Endothelial cell of umbilical vein (primary cell): ENCODE data around the gene MAML3.

Source experiments
- CTCF ChIP-seq, 2 donors: IDR thresholded peaks; 1 replicate in 1 of 2; 2 replicates in 1 of 2; pipeline ENCODE4 v1.5.1; 2011; ENCODE audit warnings: low read length in 2 of 2, mild to moderate bottlenecking in 2 of 2, moderate library complexity in 2 of 2, control low read depth in 1 of 2, inconsistent platforms in 1 of 2, low read depth in 1 of 2; ENCODE audit not compliant: insufficient read depth in 1 of 2; ENCODE audit errors: extremely low read depth in 1 of 2
- EZH2 ChIP-seq: IDR thresholded peaks from 2 replicates; pipeline ENCODE4 v1.6.1; 2012; ENCODE audit warnings: borderline replicate concordance, low read depth, mild to moderate bottlenecking, moderate library complexity, low read length, inconsistent platforms; ENCODE audit not compliant: severe bottlenecking
- FOS ChIP-seq: IDR thresholded peaks from 2 replicates; pipeline ENCODE4 v1.6.1; 2011; ENCODE audit warnings: mild to moderate bottlenecking, low read length, moderate library complexity, borderline replicate concordance; ENCODE audit not compliant: insufficient read depth
- JUN ChIP-seq: IDR thresholded peaks from 2 replicates; pipeline ENCODE4 v1.6.1; 2011; ENCODE audit warnings: borderline replicate concordance, low read depth; ENCODE audit not compliant: insufficient read length, insufficient read depth
- MAX ChIP-seq: IDR thresholded peaks from 2 replicates; pipeline ENCODE4 v1.6.1; 2011; ENCODE audit not compliant: insufficient read depth, insufficient read length
- POLR2A ChIP-seq: IDR thresholded peaks from 2 replicates; pipeline ENCODE4 v1.6.1; 2012; ENCODE audit warnings: low read depth, mild to moderate bottlenecking, control low read depth, low read length
- POLR2AphosphoS5 ChIP-seq: IDR thresholded peaks from 2 replicates; pipeline ENCODE4 v1.6.1; 2012; ENCODE audit warnings: low read depth, mild to moderate bottlenecking, control low read depth, low read length, moderate library complexity; ENCODE audit not compliant: insufficient read depth

GRCh38 chr4:140020457-140021361, 133.3 kb downstream of the MAML3 start:
- no peak for TF ChIP-seq CTCF (IDR thresholded peaks at IDR 0.05; ENCODE audit: extremely low read depth in 1 of 2, insufficient read depth in 1 of 2, low read depth in 1 of 2, low read length in 2 of 2)
- TF ChIP-seq EZH2: no peak
- no peak for TF ChIP-seq MAX
- TF ChIP-seq POLR2AphosphoS5: no peak
- no peak for TF ChIP-seq JUN
- TF ChIP-seq POLR2A: no peak
- TF ChIP-seq FOS: no peak
